ENCODE measurements around the gene EPYC. TPM values are rescaled to one million over a fixed set of nuclear protein-coding genes. Genes with fewer than 3 reads are reported as not detected.

Gene EPYC
- total and polyA plus RNA-seq, 10 of the 15 experiments (the other 5 are each of a cell fraction or from before 2014, with no cell fraction given), result not detected

DNA sequence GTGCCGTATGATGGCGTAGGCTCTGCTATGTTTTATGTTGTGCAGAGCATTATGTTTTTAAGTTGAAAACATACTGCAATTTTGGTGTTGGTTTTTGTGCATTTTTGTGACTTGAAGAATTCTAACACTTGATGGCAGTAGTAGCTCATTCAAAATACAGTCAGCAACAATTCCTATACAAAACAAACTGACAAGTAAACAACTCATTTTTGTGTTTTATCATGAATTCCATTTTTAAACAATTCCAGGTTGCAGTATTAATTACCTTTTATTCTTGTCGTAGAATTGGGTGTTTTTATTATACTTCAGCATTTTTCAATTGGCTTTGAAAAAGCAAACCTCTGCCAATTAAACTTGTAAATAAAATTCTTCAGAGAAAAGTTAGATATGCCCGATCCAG is 45.7 kb downstream of the EPYC start:
- Histone ChIP-seq H3K9ac (ENCODE audit: control insufficient read depth, insufficient read depth, low read length) (no peak overlapping the region), H3K4me3 (no peak overlapping the region), H3K27ac (ENCODE audit: control insufficient read depth, insufficient read depth) (no peak overlapping the region), H2AFZ (ENCODE audit: control insufficient read depth, low read depth, low read length) (no peak overlapping the region), H3K4me2 (ENCODE audit: control insufficient read depth, insufficient read depth) (no peak overlapping the region), H3K4me1 (ENCODE audit: control insufficient read depth, insufficient read depth, low read length) (no peaks in the 10 kb centered on the region), H4K20me1 (ENCODE audit: control insufficient read depth, insufficient read depth) (no peaks in the 10 kb centered on the region), H3K36me3 (ENCODE audit: control insufficient read depth in 2 of 2, insufficient read depth in 2 of 2, low read length in 1 of 2) (no peaks in the 10 kb centered on the region), H3K27me3 (replicated peaks in 1 of 2; ENCODE audit: control insufficient read depth in 2 of 2, insufficient read depth in 2 of 2, low read length in 1 of 2) (no peaks in the 10 kb centered on the region), H3K9me3 (replicated peaks; ENCODE audit: control insufficient read depth, insufficient read depth, low read length) (no peaks in the 10 kb centered on the region), H3K79me2 (ENCODE audit: control insufficient read depth, insufficient read depth, low read length) (no peaks in the 10 kb centered on the region)
- no TSS peak for BruUV-seq (replicated peaks)
- intact Hi-C loops (cut with micrococcal nuclease; ENCODE audit: unreplicated experiment) (loop anchor here (10.0 kb wide), 1 partner anchor 1414 kb away; no protein-coding TSS in a partner anchor), in situ Hi-C loops (cut with MboI) (no loop called here)
- CTCF ChIA-PET, result interaction anchor here (0.8 to 3.2 kb wide), 9 partner anchors 10 to 366 kb away, joined by 3 to 41 read pairs (median 4); no protein-coding TSS in a partner anchor
- SMC1A ChIA-PET (ENCODE audit: uncharacterized antibody, unreplicated experiment), result interaction anchor here (0.5 to 2.3 kb wide), 5 partner anchors 14 to 1954 kb away, joined by 3 to 6 read pairs (median 3); partner anchors contain the start of gene LUM
- FAIRE-seq (peak; percentile 31), DNase-seq (ENCODE audit: low read depth, low spot score) (no peak), ATAC-seq (no peak)
- POLR2A ChIA-PET, result no interaction called here
- RAD21 ChIA-PET (ENCODE audit: unreplicated experiment), result interaction anchor here (1.6 kb wide), 1 partner anchor 14 kb away, joined by 8 read pairs; no protein-coding TSS in a partner anchor
- 54% methylated on average over 4 of the region's 4 CpGs for WGBS (ENCODE audit: insufficient coverage, insufficient replicate concordance, low lambda C conversion rate, missing lambda C conversion rate)
- no peak for TF ChIP-seq MXI1 (IDR thresholded peaks at IDR 0.05; ENCODE audit: low read depth, low read length)
- no peak for TF ChIP-seq ZZZ3 (IDR thresholded peaks at IDR 0.05; ENCODE audit: control insufficient read depth, insufficient read length, low read depth)
- no peak for TF ChIP-seq CREB1 (IDR thresholded peaks at IDR 0.05; ENCODE audit: low read depth)
- no peak for TF ChIP-seq EZH2 (IDR thresholded peaks at IDR 0.05; ENCODE audit: borderline replicate concordance, control insufficient read depth, low read depth, low read length)
- no peak for TF ChIP-seq SUPT20H (IDR thresholded peaks at IDR 0.05; ENCODE audit: borderline replicate concordance, control insufficient read depth, low read depth, low read length)
- no peak for TF ChIP-seq YY1 (IDR thresholded peaks at IDR 0.05; ENCODE audit: low read depth, low read length)
- no peak for TF ChIP-seq IKZF2 (IDR thresholded peaks at IDR 0.05)
- no peak for TF ChIP-seq RB1 (IDR thresholded peaks at IDR 0.05; ENCODE audit: borderline replicate concordance)
- TF ChIP-seq TARDBP (IDR thresholded peaks at IDR 0.05; ENCODE audit: borderline replicate concordance), result no peak
- no peak for TF ChIP-seq CHD1 (IDR thresholded peaks at IDR 0.05; ENCODE audit: low read depth, low read length)
- no peak for TF ChIP-seq NFYA (IDR thresholded peaks at IDR 0.05; ENCODE audit: borderline replicate concordance, low read depth, low read length)
- TF ChIP-seq, protein P1, sequence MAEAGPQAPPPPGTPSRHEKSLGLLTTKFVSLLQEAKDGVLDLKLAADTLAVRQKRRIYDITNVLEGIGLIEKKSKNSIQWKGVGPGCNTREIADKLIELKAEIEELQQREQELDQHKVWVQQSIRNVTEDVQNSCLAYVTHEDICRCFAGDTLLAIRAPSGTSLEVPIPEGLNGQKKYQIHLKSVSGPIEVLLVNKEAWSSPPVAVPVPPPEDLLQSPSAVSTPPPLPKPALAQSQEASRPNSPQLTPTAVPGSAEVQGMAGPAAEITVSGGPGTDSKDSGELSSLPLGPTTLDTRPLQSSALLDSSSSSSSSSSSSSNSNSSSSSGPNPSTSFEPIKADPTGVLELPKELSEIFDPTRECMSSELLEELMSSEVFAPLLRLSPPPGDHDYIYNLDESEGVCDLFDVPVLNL (IDR thresholded peaks at IDR 0.05; ENCODE audit: low read depth, low read length), result no peak
- TF ChIP-seq NFYB (IDR thresholded peaks at IDR 0.05; ENCODE audit: insufficient read depth, low read depth, low read length), result no peak
- no peak for TF ChIP-seq POLR2AphosphoS2 (IDR thresholded peaks at IDR 0.05; ENCODE audit: low read depth, low read length)
- TF ChIP-seq, protein P2, sequence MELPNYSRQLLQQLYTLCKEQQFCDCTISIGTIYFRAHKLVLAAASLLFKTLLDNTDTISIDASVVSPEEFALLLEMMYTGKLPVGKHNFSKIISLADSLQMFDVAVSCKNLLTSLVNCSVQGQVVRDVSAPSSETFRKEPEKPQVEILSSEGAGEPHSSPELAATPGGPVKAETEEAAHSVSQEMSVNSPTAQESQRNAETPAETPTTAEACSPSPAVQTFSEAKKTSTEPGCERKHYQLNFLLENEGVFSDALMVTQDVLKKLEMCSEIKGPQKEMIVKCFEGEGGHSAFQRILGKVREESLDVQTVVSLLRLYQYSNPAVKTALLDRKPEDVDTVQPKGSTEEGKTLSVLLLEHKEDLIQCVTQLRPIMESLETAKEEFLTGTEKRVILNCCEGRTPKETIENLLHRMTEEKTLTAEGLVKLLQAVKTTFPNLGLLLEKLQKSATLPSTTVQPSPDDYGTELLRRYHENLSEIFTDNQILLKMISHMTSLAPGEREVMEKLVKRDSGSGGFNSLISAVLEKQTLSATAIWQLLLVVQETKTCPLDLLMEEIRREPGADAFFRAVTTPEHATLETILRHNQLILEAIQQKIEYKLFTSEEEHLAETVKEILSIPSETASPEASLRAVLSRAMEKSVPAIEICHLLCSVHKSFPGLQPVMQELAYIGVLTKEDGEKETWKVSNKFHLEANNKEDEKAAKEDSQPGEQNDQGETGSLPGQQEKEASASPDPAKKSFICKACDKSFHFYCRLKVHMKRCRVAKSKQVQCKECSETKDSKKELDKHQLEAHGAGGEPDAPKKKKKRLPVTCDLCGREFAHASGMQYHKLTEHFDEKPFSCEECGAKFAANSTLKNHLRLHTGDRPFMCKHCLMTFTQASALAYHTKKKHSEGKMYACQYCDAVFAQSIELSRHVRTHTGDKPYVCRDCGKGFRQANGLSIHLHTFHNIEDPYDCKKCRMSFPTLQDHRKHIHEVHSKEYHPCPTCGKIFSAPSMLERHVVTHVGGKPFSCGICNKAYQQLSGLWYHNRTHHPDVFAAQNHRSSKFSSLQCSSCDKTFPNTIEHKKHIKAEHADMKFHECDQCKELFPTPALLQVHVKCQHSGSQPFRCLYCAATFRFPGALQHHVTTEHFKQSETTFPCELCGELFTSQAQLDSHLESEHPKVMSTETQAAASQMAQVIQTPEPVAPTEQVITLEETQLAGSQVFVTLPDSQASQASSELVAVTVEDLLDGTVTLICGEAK (IDR thresholded peaks at IDR 0.05; ENCODE audit: borderline replicate concordance), result no peak
- TF ChIP-seq YBX1 (IDR thresholded peaks at IDR 0.05), result no peak
- no peak for TF ChIP-seq TCF7 (IDR thresholded peaks at IDR 0.05; ENCODE audit: borderline replicate concordance)
- no peak for TF ChIP-seq MEF2A (IDR thresholded peaks at IDR 0.05; ENCODE audit: insufficient read depth, low read depth, low read length)
- TF ChIP-seq PAX8 (IDR thresholded peaks at IDR 0.05), result no peak
